Regular cardiac myocyte (primary cell): ENCODE data around the gene ZNF454. TPM values are rescaled to one million over a fixed set of nuclear protein-coding genes. Genes with fewer than 3 reads are reported as not detected.

Source experiments
- total RNA-seq: library from RNA; depleted of rRNA; stranded (reverse); fragments of >200 nt; gene quantifications from 2 replicates; pipeline ENCODE4 v1.2.3, GENCODE V29; 2014

Gene ZNF454
- total RNA-seq: 0.96 and 2.0 TPM in 2 replicates

DNA sequence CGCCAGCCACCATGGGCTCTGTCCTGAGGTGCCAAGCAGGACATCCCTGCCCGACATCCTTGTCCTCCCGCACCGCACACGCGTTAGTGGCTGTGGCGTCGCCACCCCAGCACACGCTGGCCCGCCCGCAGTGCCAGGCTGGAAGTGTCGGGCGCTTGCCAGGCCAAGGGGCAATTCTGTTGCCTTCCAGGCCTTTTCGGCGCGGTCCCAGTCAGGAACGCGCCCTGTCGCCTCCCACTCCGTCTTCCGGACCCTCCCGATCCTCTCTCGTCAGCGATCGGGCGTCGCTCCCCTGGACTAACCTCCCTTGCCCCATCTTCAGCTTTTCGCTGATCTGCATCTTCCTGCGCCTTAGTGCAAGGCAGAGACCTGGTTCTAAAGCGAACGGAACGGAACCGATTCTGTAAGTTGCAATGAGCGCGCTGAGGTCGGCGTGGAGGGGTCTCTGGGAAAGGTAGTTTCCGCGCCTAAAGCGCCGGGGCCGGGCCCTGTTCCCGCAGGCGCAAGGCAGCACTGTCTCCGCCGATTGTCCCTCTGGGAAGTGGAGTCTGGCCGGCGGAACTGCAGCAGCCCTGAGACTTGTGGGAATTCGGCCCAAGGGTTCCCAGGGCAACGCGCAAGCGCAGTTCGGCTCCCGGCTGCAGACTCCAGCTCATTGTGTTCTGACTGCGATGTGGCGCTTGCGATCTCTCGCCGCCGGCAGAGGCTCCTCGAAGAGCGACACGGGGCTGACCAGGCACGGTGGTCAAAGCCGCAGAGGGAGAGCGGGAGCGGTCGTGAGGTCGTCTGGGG is at the start of gene ZNF454:
Gene ZNF454, plus strand, starts transcription at position 630 of the 792 bp plus-strand sequence. CDS start 1,594 bp downstream, outside the sequence.

DNA sequence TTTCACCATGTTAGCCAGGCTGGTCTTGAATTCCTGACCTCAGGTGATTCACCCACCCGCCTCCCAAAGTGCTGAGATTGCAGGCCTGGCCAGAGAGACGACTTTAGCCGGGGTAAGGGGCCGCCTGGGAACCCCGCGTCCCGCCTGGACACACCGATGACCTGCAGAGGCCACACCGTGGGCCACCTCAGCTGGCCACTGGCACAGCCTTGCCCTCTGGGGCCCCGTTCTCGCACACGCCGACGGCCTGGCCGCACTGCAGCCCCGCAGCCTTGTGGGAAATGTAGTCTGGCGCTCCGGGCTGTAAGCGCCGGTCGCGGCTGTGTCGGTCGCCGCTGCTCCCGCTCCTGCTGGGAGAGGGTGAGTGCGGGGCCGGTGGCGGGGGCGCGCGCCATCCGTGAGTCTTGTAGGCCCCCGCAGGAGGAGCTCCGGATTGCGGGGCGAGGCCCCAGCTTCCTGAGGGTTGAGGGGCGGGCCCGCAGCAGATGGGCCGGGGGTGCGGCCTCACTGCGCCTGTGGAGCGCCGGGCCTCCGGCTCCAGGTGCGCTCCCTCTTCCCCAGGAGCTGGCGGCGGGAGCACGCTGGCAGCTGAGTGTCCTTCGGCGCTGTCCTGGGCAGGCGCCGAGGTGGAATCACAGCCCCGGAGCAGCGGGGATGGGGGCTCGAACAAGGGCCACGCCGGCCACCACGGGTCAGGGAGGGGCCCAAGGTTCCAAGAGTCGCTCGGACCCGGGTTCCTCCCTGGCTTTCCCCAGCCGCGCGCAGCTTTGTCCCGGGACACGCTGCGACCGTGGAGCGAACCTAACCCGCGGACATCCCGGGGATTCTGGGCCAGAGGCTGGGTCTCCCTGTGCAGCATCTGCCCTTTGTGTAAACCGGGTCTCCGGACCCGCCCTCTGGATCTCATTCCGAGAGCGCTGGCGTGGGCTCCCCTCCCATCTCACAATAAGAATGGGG is 45.1 kb upstream of the ZNF454 start, which contains the start of gene ZFP2:
Gene ZFP2, plus strand, starts transcription at position 299 of the 957 bp plus-strand sequence. CDS start 35,401 bp downstream, outside the sequence.

DNA sequence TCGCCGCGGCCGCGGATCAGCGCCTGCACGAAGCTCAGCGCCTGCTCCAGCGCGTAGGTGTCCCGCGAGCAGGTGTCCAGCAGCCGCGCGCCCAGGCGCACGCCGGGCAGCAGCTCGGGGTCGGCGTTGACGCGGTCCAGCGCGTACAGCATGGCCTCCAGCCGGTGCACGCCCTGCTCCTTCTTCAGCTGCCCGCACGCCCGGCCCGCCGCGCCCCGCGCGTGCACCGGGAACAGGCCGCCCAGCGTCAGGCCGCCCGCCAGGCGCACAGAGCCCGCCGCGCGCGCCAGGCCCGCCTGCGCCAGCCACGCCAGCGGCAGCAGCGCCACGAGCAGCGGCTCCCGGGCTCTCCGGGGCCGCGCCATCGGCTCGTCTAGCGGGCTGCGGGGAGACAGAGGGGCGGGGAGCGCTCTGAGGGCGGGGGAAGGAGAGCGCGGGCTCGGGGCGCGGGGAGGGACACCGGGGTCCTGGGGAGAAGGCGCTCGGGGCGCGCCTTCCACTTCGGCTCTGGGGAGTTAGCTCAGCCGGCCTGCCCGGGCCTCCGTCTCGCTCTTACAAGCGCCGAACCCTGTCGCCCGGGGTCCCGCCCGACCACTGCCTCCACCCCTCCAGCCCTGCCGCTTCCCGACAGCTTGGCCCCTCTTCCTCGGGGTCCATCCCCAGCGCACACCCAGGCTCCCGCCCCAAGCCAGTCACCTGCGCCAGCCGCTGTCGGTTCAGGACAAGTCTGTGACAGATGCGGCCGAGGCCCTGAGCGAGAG is 53.8 kb downstream of the ZNF454 start, which contains the start of gene GRM6:
Gene GRM6, minus strand, starts transcription at position 741 of the 761 bp plus-strand sequence. Its CDS starts 376 bp downstream, at position 365.

Other genes with a start within 250 kb of the ZNF454 start
- gene ZNF354A, start 210.5 kb upstream of the ZNF454 start, total RNA-seq: 4.8 and 10.7 TPM in 2 replicates
- gene ZNF354B, start 81.2 kb upstream of the ZNF454 start, total RNA-seq: 4.4 and 8.2 TPM in 2 replicates
- under 0.01 and 0.28 TPM in 2 replicates for gene ZFP2, start 45.3 kb upstream of the ZNF454 start, total RNA-seq
- not detected in 2 replicates for gene GRM6, start 54.1 kb downstream of the ZNF454 start, total RNA-seq
- gene ZNF879, start 82.6 kb downstream of the ZNF454 start, total RNA-seq: 4.8 and 5.6 TPM in 2 replicates
- 7.1 and 7.9 TPM in 2 replicates for gene ZNF354C, start 119.2 kb downstream of the ZNF454 start, total RNA-seq